AG09319 (cell line): ENCODE measurements around the gene CHERP.
A peak's percentile ranks its signal among the peaks of the same experiment; 100 is the strongest.

ENCODE experiments used
- DNase-seq: peaks from one replicate; pipeline ENCODE4 v3.0.0-alpha.2; 2010; ENCODE audit warnings: low read depth; ENCODE audit errors: extremely low read depth
- TF ChIP-seq, protein P1 (sequence below): IDR thresholded peaks from 2 replicates; pipeline ENCODE4 v1.5.1; 2011; ENCODE audit warnings: low read depth, mild to moderate bottlenecking, inconsistent platforms, low read length, moderate library complexity

Gene CHERP

DNA sequence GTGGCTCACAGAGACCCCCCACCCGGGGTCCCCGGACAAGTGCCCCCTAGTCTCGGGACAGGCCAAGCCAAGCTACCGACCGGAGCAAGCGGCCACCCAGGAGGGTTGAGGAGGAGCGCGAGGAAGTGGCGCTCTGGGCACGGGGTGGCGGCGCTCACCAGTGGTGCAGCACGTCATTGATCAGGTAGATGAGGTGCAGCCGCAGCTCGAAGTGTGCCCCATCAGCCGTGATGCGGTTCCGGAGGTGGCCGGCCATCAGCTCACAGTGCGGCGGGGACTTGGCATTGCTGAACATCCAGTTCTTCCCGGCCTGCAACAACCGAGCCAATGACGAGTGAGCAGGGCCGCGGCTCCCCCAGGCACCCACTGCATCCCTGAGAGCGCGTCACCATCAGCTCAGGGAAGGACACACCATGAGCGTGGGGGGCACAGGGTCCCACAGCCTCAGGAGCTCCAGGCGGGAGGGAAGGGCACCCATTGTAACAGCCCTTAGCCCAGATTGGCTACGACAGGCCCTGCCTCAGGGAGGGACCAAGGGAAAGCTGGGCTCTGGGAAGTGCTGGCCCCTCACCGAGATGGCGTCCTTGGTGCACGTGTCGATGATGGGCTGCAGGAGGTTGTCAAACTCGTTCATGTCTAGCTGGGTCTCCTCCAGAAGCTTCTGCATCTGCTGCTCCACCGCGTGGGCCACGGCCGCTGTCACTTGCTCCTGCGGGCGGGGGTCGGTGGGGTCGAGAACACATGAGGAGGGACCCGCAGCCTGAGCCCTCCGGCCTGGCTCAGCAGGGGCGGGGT lies 9.6 kb downstream of the CHERP start:
- TF ChIP-seq, protein P1, sequence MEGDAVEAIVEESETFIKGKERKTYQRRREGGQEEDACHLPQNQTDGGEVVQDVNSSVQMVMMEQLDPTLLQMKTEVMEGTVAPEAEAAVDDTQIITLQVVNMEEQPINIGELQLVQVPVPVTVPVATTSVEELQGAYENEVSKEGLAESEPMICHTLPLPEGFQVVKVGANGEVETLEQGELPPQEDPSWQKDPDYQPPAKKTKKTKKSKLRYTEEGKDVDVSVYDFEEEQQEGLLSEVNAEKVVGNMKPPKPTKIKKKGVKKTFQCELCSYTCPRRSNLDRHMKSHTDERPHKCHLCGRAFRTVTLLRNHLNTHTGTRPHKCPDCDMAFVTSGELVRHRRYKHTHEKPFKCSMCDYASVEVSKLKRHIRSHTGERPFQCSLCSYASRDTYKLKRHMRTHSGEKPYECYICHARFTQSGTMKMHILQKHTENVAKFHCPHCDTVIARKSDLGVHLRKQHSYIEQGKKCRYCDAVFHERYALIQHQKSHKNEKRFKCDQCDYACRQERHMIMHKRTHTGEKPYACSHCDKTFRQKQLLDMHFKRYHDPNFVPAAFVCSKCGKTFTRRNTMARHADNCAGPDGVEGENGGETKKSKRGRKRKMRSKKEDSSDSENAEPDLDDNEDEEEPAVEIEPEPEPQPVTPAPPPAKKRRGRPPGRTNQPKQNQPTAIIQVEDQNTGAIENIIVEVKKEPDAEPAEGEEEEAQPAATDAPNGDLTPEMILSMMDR, result no peak
- no peak for DNase-seq

- DNase-seq, result no peak
- TF ChIP-seq, protein P1, result no peak
These were observed 10.9 kb downstream of the CHERP start for GRCh38 chr19:16531380-16531669.

DNA sequence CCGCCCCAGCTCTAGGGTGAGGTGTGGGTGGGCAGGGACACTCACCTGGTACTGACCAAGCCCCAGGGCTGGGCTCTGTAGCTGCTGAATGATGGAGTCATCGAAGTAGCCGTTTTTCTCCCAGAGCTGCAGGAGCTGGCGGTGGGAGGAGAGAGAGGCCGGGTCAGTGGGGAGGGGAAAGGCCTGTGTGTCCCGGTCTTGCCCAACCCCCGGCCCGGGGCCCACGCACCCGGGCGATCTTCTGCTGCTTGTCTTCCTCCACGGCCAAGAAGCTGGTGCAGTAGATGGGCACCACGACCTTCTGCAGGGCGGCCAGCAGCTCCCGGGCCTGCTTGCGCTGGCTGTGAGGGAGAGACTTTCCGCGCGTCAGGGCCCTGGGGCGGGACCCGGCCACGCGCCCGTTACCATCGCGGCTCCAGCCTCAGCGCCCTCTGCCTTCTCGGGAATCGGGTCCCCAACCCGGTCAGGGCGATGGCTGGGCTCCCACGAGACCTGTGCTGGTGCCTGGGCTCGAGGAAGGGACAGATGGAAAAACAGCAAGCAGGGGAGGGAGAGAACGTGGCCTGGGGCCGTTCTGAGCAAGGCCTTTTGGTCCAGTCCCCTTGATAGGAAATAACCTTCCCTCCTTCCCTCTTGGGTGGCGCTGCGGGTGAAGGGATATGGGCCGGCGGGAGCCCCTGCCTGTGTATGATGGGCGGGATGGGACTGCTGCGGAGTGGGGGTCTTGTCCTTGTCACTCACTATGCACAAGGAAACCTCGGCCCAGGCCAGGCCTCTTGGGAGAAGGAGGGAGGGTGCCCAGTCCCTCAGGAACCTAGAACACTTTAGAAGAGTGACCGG lies 11.5 kb downstream of the CHERP start:
- TF ChIP-seq, protein P1, result no peak

GRCh38 chr19:16529466-16530144 lies 12.6 kb downstream of the CHERP start:
- TF ChIP-seq, protein P1, result no peak
- DNase-seq, result no peak

More for the DNA sequence above, 11.5 kb downstream of the CHERP start:
- DNase-seq, result no peak

- TF ChIP-seq, protein P1, result peak; percentile 28
- DNase-seq, result no peak
These were observed 14.2 kb downstream of the CHERP start for GRCh38 chr19:16527971-16528521.

- no peak for DNase-seq
- TF ChIP-seq, protein P1, result no peak
These were observed 14.8 kb downstream of the CHERP start for GRCh38 chr19:16527334-16527935.
